ENCODE results near the gene SOCS7.

SOCS7 gene, protein sequence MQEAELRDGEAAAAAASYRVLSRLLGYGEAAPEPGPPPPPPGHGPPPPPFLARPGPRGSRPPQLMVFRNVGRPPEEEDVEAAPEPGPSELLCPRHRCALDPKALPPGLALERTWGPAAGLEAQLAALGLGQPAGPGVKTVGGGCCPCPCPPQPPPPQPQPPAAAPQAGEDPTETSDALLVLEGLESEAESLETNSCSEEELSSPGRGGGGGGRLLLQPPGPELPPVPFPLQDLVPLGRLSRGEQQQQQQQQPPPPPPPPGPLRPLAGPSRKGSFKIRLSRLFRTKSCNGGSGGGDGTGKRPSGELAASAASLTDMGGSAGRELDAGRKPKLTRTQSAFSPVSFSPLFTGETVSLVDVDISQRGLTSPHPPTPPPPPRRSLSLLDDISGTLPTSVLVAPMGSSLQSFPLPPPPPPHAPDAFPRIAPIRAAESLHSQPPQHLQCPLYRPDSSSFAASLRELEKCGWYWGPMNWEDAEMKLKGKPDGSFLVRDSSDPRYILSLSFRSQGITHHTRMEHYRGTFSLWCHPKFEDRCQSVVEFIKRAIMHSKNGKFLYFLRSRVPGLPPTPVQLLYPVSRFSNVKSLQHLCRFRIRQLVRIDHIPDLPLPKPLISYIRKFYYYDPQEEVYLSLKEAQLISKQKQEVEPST

DNA sequence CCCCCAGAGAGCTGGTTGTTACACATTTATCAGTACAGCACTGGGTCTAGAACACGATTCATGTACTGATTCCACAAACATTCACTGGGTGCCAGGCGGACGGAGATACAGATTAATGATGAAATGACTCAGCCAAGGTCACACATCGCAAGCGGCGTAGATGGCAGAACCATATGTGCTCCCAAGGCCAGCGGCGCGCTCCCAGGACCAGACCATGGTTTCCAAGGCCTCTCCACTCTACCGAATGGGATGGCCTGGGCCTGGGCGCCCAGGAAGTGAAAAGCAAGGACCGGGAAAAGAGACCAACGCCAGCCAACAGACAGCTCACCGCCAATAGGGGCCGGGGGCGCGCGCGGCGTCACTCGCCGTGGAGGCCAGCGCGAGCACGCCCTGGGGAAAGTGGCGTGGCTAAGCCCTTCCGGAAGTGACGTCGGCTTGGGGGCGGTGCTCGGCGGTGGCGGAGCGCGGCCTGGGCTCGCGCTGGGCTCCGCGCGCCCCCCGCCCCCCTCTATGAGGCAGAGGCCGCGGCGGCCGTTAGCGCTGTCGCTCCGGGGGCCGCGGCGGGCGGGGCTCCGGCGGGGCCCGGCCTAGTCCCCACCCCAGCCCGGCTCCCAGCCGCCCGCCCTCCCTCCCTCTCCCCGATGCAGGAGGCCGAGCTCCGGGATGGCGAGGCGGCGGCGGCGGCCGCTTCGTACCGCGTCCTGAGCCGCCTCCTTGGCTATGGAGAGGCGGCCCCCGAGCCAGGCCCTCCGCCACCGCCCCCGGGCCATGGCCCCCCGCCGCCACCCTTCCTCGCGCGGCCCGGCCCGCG, at the start of gene SOCS7:
Gene SOCS7, plus strand, starts transcription at position 433 of the 811 bp plus-strand sequence. Its CDS starts 209 bp downstream, at position 642.
- TF ChIP-seq, protein P1, sequence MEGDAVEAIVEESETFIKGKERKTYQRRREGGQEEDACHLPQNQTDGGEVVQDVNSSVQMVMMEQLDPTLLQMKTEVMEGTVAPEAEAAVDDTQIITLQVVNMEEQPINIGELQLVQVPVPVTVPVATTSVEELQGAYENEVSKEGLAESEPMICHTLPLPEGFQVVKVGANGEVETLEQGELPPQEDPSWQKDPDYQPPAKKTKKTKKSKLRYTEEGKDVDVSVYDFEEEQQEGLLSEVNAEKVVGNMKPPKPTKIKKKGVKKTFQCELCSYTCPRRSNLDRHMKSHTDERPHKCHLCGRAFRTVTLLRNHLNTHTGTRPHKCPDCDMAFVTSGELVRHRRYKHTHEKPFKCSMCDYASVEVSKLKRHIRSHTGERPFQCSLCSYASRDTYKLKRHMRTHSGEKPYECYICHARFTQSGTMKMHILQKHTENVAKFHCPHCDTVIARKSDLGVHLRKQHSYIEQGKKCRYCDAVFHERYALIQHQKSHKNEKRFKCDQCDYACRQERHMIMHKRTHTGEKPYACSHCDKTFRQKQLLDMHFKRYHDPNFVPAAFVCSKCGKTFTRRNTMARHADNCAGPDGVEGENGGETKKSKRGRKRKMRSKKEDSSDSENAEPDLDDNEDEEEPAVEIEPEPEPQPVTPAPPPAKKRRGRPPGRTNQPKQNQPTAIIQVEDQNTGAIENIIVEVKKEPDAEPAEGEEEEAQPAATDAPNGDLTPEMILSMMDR (conservative IDR thresholded peaks at IDR 0.05), result no peak
- peak within 1 kb of the TSS; percentile 89 for H3K27ac ChIP-seq

DNA sequence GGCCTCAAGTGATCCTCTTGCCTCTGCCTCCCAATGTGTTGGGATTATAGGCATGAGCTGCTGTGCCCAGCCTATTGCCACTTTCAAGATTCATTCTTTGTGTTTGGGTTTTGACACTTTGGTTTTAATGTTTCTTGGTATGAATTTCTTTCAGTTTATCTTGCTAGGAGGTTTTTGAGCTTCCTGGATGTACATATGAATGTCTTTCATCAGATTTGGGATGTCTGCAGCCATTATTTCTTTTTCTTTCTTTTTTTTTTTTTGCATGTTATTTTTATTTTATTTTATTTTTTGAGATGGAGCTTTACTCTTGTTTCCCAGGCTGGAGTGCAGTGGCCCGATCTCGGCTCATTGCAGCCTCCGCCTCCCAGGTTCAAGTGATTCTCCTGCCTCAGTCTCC, 36.1 kb upstream of the SOCS7 start:
- TF ChIP-seq, protein P1 (conservative IDR thresholded peaks at IDR 0.05), result no peak
- no peak overlapping the region for H3K27ac ChIP-seq

DNA sequence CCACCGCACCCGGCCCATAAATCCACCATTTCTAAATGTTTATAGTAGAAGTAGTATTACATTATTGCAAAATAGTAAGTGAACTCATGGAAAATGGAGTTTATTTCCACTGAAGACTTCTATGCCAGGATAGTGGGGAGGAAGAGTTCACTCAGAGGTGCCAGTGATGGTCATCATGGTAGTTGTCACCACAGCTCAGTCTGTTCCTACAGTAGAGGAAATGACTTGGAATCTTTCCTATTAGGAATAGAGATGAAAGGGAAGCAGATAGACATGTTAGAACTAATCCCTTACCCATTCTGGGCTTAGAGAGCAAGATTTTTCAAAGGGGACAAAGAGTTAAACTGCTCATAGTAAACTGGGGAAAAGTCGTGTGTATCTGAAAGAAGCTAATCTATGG, 34.6 kb upstream of the SOCS7 start:
- TF ChIP-seq, protein P1 (conservative IDR thresholded peaks at IDR 0.05), result no peak
- H3K27ac ChIP-seq, result no peak overlapping the region

DNA sequence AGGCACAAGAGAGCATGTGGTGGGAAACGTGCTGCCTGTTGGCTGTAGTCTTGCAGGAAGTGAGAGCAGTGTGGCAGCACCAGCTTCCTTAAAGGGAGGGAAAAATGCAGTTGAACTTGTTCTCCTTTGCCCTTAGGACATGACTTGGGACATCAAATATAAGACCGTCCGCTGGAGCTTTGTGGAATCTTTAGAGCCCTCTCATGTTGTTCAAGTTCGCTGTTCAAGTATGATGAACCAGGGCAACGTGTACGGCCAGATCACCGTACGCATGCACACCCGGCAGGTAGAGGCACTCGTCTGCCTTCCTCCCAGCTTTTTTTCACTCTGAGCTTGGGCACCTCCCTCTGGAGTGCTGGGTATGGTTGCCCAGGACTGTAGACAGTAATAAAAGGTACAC, 31.2 kb upstream of the SOCS7 start:
- peak overlapping the region; percentile 47 for H3K27ac ChIP-seq
- TF ChIP-seq, protein P1 (conservative IDR thresholded peaks at IDR 0.05), result 0 out of 2 replicates have a peak, but pooled peaks have one; percentile 5

DNA sequence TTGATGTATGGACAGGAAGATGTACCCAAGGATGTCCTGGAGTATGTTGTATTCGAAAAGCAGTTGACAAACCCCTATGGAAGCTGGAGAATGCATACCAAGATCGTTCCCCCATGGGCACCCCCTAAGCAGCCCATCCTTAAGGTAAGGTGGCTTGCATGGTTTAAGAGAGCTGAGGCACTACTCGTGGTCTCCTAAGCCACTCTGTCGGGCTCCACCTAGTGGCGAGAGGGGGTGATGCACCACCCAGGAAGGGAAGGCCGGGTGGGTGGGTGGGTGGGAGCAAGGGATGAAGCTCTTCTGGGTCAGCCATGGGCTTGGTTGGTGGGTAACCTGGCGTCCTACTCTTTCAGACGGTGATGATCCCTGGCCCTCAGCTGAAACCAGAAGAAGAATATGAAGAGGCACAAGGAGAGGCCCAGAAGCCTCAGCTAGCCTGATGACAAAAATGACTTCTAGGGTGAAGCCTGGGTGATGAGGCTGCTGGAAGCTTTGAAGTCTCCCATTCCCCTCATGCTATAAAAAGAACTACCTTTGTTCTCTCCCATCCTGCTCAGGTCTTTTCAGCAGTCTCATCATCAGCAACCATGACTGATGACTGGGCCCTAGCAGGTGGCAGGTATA, 29.4 kb upstream of the SOCS7 start:
- H3K27ac ChIP-seq, result peak overlapping the region; percentile 47; the same call in 1 of the 2 replicates
- TF ChIP-seq, protein P1 (conservative IDR thresholded peaks at IDR 0.05), result peak; percentile 95

DNA sequence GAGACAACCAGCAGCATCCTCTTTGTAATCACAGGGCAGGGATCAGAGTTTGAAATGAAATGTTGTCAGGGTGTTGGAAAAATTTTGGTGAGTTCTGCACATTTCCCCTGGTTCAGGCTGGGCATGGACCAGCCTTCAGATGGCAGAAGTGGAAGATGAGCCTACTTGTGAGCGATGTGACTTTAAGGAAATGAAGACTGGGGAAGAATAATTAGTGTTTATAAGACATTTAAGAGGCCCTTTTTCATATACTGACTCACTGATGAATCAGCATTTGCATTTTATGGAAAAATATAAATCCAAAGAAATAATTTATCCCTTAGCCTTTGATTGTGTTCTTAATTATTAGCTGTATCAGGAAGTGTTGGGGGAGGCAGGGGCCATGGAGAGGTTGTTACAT, 28.7 kb upstream of the SOCS7 start:
- no peak overlapping the region for H3K27ac ChIP-seq
- TF ChIP-seq, protein P1 (conservative IDR thresholded peaks at IDR 0.05), result no peak
